HepG2 (cell line): ENCODE data around the gene ZBTB2. TPM values are rescaled to one million over a fixed set of nuclear protein-coding genes. Genes with fewer than 3 reads are reported as not detected.

Experiments used
- DBP ChIP-seq: sonication (generic); formaldehyde crosslinking; IDR thresholded peaks from 2 replicates; pipeline ENCODE4 v1.4.0; 2020; ENCODE audit warnings: missing genetic modification reagents; ENCODE audit errors: not compliant biosample characterization
- TMF1 ChIP-seq: sonication (generic); formaldehyde crosslinking; IDR thresholded peaks from 2 replicates; pipeline ENCODE4 v1.8.1; 2022; ENCODE audit warnings: low read depth, missing genetic modification reagents
- ZBTB21 ChIP-seq: sonication (generic); formaldehyde crosslinking; IDR thresholded peaks from 2 replicates; pipeline ENCODE4 v1.4.0; 2020; ENCODE audit warnings: missing genetic modification reagents
- ZHX2 ChIP-seq, 2 experiments: sonication (generic) in 1 of 2; formaldehyde crosslinking in 1 of 2; IDR thresholded peaks; 2 replicates each; pipeline versions ENCODE4 v1.6.1 to v1.9.0; 2014 to 2022; ENCODE audit warnings: antibody characterized with exemption in 1 of 2, borderline replicate concordance in 1 of 2, inconsistent platforms in 1 of 2, low read depth in 1 of 2, missing genetic modification reagents in 1 of 2
- polyA plus RNA-seq, 8 experiments: library from polyadenylated mRNA; depleted of rRNA in 3 of 8; stranded (reverse) in 7 of 8; unstranded in 1 of 8; fragments of >200 nt; fragmentation: Illumina TruSeq in 4 of 8; extraction: Trizol in 4 of 8; gene quantifications; 2 replicates each; pipeline versions ENCODE4 v1.2.1 to v1.2.3, GENCODE V29; 2011 to 2016; ENCODE audit warnings: low read depth in 4 of 8, missing spikeins in 1 of 8, mixed read lengths in 1 of 8; ENCODE audit not compliant: insufficient read depth in 1 of 8
- total RNA-seq, 5 experiments: library from RNA; depleted of rRNA; stranded (reverse); fragments of >200 nt; fragmentation: Illumina TruSeq; extraction: Trizol; gene quantifications; 2 replicates each; pipeline ENCODE4 v1.2.3, GENCODE V29; 2016; ENCODE audit warnings: low read depth in 1 of 5

Gene ZBTB2
- total and polyA plus RNA-seq, 2 of the 13 experiments (the other 11 are each of a cell fraction or from before 2014, with no cell fraction given): 15.4 to 22.8 TPM

GRCh38 chr6:151357758-151358436, 33.5 kb downstream of the ZBTB2 start (continued):
- TF ChIP-seq DBP (CRISPR knock-in tag) (no peak), TMF1 (CRISPR knock-in tag) (no peak), ZBTB21 (CRISPR knock-in tag) (no peak), ZHX2 (IDR thresholded peaks at IDR 0.05; ENCODE audit: low read depth) (no peak), ZHX2 (CRISPR knock-in tag; IDR thresholded peaks at IDR 0.05; ENCODE audit: borderline replicate concordance) (no peak)
